SK-N-SH (cell line): Measurements from ENCODE around the gene CCNK. TPM values are rescaled to one million over a fixed set of nuclear protein-coding genes. Genes with fewer than 3 reads are reported as not detected.

ENCODE experiments used
- CTCF ChIA-PET: fragments of 300-600, 350-600 bp; formaldehyde crosslinking; extraction: SDS; loops from one replicate; lab custom pipeline; 2021; lab: Yijun Ruan, JAX
- POLR2A ChIA-PET: fragments of 350-600 bp; sonication (Branson Sonifier 250); formaldehyde crosslinking; extraction: SDS; loops from one replicate; lab custom pipeline; 2020; ENCODE audit warnings: antibody characterized with exemption, inconsistent platforms; lab: Yijun Ruan, JAX
- DNase-seq: peaks from one replicate; pipeline ENCODE4 v3.0.0; 2012
- H2AFZ ChIP-seq: fragments of 200-600 bp; sonication (generic); 2 replicates; pipeline ENCODE4 v1.8.1; 2016; ENCODE audit warnings: antibody characterized with exemption, mild to moderate bottlenecking, low read depth
- H3F3A ChIP-seq: fragments of 200-600 bp; sonication (generic); replicated peaks from 2 replicates; pipeline ENCODE3; 2016; ENCODE audit warnings: antibody characterized with exemption, mild to moderate bottlenecking; ENCODE audit not compliant: insufficient read depth
- H3K27ac ChIP-seq, 2 experiments: fragments of 200-500 bp in 1 of 2; fragments of 200-600 bp in 1 of 2; sonication (Bioruptor generic) in 1 of 2; sonication (generic), shearing (Covaris generic) in 1 of 2; 2 replicates each; pipeline versions ENCODE4 v1.5.1 to v1.6.1; 2014 to 2016; ENCODE audit warnings: low read depth in 2 of 2, inconsistent platforms in 1 of 2, low read length in 1 of 2, mild to moderate bottlenecking in 1 of 2, mixed read lengths in 1 of 2
- H3K27me3 ChIP-seq: fragments of 200-600 bp; sonication (generic), shearing (Covaris generic); 2 replicates; pipeline ENCODE4 v1.6.1; 2016; ENCODE audit warnings: mixed run types; ENCODE audit not compliant: insufficient read depth
- H3K36me3 ChIP-seq, 2 experiments: fragments of 200-500 bp in 1 of 2; fragments of 200-600 bp in 1 of 2; sonication (Bioruptor generic) in 1 of 2; sonication (generic) in 1 of 2; replicated peaks in 1 of 2; 2 replicates each; pipeline versions ENCODE3 to v1.5.1; 2014 to 2016; ENCODE audit warnings: low read length in 1 of 2, mild to moderate bottlenecking in 1 of 2; ENCODE audit not compliant: insufficient read depth in 2 of 2, control insufficient read depth in 1 of 2
- H3K4me1 ChIP-seq, 2 experiments: fragments of 200-500 bp in 1 of 2; fragments of 200-600 bp in 1 of 2; sonication (Bioruptor generic) in 1 of 2; sonication (generic), shearing (Covaris generic) in 1 of 2; 2 replicates each; pipeline versions ENCODE4 v1.5.1 to v1.6.1; 2014 to 2016; ENCODE audit warnings: low read depth in 1 of 2, low read length in 1 of 2, mixed run types in 1 of 2; ENCODE audit not compliant: insufficient read depth in 2 of 2, control insufficient read depth in 1 of 2
- H3K4me2 ChIP-seq: fragments of 200-600 bp; sonication (generic), shearing (Covaris generic); 2 replicates; pipeline ENCODE4 v1.6.1; 2017; ENCODE audit warnings: mixed run types
- H3K4me3 ChIP-seq, 2 experiments: fragments of 200-500 bp in 1 of 2; fragments of 200-600 bp in 1 of 2; sonication (Bioruptor generic) in 1 of 2; sonication (generic), shearing (Covaris generic) in 1 of 2; 2 replicates each; pipeline versions ENCODE4 v1.5.1 to v1.8.1; 2014 to 2016; ENCODE audit warnings: low read depth in 2 of 2, inconsistent platforms in 1 of 2, low read length in 1 of 2, mild to moderate bottlenecking in 1 of 2, mixed read lengths in 1 of 2, moderate library complexity in 1 of 2
- H3K79me2 ChIP-seq: fragments of 200-600 bp; sonication (generic); 2 replicates; pipeline ENCODE4 v1.8.1; 2017; ENCODE audit warnings: mild to moderate bottlenecking; ENCODE audit not compliant: insufficient read depth
- H3K9ac ChIP-seq: fragments of 200-600 bp; sonication (generic); 2 replicates; pipeline ENCODE4 v1.6.1; 2017; ENCODE audit warnings: mixed run types
- H3K9me2 ChIP-seq: fragments of 200-600 bp; sonication (generic); 2 replicates; pipeline ENCODE4 v1.6.1; 2017; ENCODE audit warnings: mixed run types
- H3K9me3 ChIP-seq: fragments of 200-600 bp; sonication (generic); 2 replicates; pipeline ENCODE4 v1.6.1; 2017; ENCODE audit warnings: mixed run types, mild to moderate bottlenecking, moderate library complexity
- H4K20me1 ChIP-seq: fragments of 200-600 bp; sonication (generic); 2 replicates; pipeline ENCODE4 v1.6.1; 2017; ENCODE audit warnings: mild to moderate bottlenecking, mixed run types; ENCODE audit not compliant: insufficient read depth
- CHD2 ChIP-seq: fragments of 150-350 bp; IDR thresholded peaks from 2 replicates; pipeline ENCODE4 v1.6.1; 2018; ENCODE audit warnings: low read length; ENCODE audit not compliant: partially characterized antibody
- ELF1 ChIP-seq: IDR thresholded peaks from 2 replicates; pipeline ENCODE4 v1.4.0; 2012
- EP300 ChIP-seq, 2 experiments: IDR thresholded peaks; 2 replicates each; pipeline versions ENCODE4 v1.4.0 to v1.6.1; 2012; ENCODE audit warnings: borderline replicate concordance in 1 of 2, low read depth in 1 of 2, low read length in 1 of 2
- EZH2phosphoT487 ChIP-seq: fragments of 200-600 bp; sonication (generic); IDR thresholded peaks from 2 replicates; pipeline ENCODE4 v1.6.1; 2017; ENCODE audit warnings: low read depth, mixed run types, mild to moderate bottlenecking, antibody characterized with exemption, moderate library complexity, borderline replicate concordance
- FOSL2 ChIP-seq: IDR thresholded peaks from 2 replicates; pipeline ENCODE4 v1.4.0; 2012; ENCODE audit warnings: low read depth, mild to moderate bottlenecking, moderate library complexity, borderline replicate concordance
- FOXJ3 ChIP-seq: sonication (generic); formaldehyde crosslinking; IDR thresholded peaks from 2 replicates; pipeline ENCODE4 v1.5.1; 2020; ENCODE audit warnings: mild to moderate bottlenecking, missing genetic modification reagents
- GABPA ChIP-seq: IDR thresholded peaks from 2 replicates; pipeline ENCODE4 v1.4.0; 2012; ENCODE audit warnings: low read depth, mild to moderate bottlenecking
- GATA2 ChIP-seq: sonication (generic); formaldehyde crosslinking; IDR thresholded peaks from 2 replicates; pipeline ENCODE4 v1.5.0; 2020; ENCODE audit warnings: mild to moderate bottlenecking, missing genetic modification reagents
- RAD21 ChIP-seq: IDR thresholded peaks from 2 replicates; pipeline ENCODE4 v1.6.1; 2012; ENCODE audit warnings: mild to moderate bottlenecking, low read length
- RFX5 ChIP-seq: IDR thresholded peaks from 2 replicates; pipeline ENCODE4 v1.6.1; 2012; ENCODE audit warnings: mild to moderate bottlenecking, improper control_type of control experiment, low read length
- SMC3 ChIP-seq: IDR thresholded peaks from 2 replicates; pipeline ENCODE4 v1.6.1; 2012; ENCODE audit warnings: low read depth, low read length, improper control_type of control experiment
- TAF1 ChIP-seq: IDR thresholded peaks from 2 replicates; pipeline ENCODE4 v1.6.1; 2012; ENCODE audit warnings: low read depth, mild to moderate bottlenecking, low read length, moderate library complexity, borderline replicate concordance
- TCF12 ChIP-seq: IDR thresholded peaks from 2 replicates; pipeline ENCODE4 v1.4.0; 2012
- USF2 ChIP-seq: fragments of 150-350 bp; IDR thresholded peaks from 2 replicates; pipeline ENCODE4 v1.6.1; 2017; ENCODE audit warnings: antibody characterized with exemption, low read length, low read depth, borderline replicate concordance
- YY1 ChIP-seq: IDR thresholded peaks from 2 replicates; pipeline ENCODE4 v1.4.0; 2012; ENCODE audit warnings: low read depth, mild to moderate bottlenecking
- WGBS: methylation state at CpG from one replicate; pipeline ENCODE4 v1.1.6; 2017; ENCODE audit warnings: low lambda C conversion rate; 5-methylcytosine and 5-hydroxymethylcytosine counted together
- polyA plus RNA-seq, 3 experiments: library from polyadenylated mRNA; depleted of rRNA; stranded (reverse); fragments of >200 nt; gene quantifications; 2 replicates each; pipeline ENCODE4 v1.2.3, GENCODE V29; 2012
- TF ChIP-seq, protein P1 (sequence below): IDR thresholded peaks from 2 replicates; pipeline ENCODE4 v1.6.1; 2012; ENCODE audit warnings: mild to moderate bottlenecking, low read depth, low read length, moderate library complexity
- TF ChIP-seq, protein P2 (sequence below): IDR thresholded peaks from 2 replicates; pipeline ENCODE4 v1.4.0; 2012; ENCODE audit warnings: low read depth, borderline replicate concordance

Gene CCNK
- polyA plus RNA-seq, 1 of the 3 experiments (the other 2 are of a cell fraction), result 14.6 TPM

DNA sequence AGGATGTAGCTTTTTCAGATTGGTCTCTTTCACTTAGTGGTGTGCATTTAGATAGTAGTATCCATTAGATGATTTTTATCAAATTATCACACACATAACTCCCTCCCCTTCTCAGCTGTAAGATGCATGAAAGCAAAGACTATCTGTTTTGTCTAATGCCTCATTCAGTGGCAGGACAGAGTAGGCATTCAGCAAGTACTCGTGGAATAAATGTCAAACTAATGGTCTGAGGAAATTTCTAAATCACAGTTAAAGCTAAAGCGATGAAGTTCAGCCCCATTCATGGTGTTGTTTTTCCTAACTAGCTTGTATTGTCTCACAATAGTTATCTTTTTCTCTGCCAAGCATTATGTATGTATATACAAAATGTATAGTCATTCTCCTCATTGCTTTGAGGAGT lies 16.1 kb downstream of the CCNK start:
- H3K4me3 ChIP-seq, result no peak overlapping the region
- ChIA-PET POLR2A (no interaction called here), CTCF (interaction anchor here (0.9 to 1.2 kb wide), 2 partner anchors 20 to 59 kb away, joined by 4 read pairs; no protein-coding TSS in a partner anchor)
- H4K20me1 ChIP-seq, result peaks cover 20% of the 10 kb centered on the region
- H3K27ac ChIP-seq, result no peak overlapping the region
- peaks cover 39% of the 10 kb centered on the region for H3K79me2 ChIP-seq
- no peak overlapping the region for H3K4me2 ChIP-seq
- H3K9me3 ChIP-seq, result no peaks in the 10 kb centered on the region
- H3K4me1 ChIP-seq, result no peaks in the 10 kb centered on the region
- TF ChIP-seq TCF12 (no peak), EZH2phosphoT487 (no peak), EP300 (IDR thresholded peaks at IDR 0.05; ENCODE audit: borderline replicate concordance in 1 of 2, low read depth in 1 of 2, low read length in 1 of 2) (no peak), FOXJ3 (CRISPR knock-in tag) (no peak), GATA2 (CRISPR knock-in tag) (no peak), USF2 (no peak), SMC3 (no peak), CHD2 (no peak), RAD21 (no peak), ELF1 (no peak), GABPA (no peak), TAF1 (no peak), RFX5 (no peak), FOSL2 (no peak), YY1 (no peak)
- TF ChIP-seq, protein P1, sequence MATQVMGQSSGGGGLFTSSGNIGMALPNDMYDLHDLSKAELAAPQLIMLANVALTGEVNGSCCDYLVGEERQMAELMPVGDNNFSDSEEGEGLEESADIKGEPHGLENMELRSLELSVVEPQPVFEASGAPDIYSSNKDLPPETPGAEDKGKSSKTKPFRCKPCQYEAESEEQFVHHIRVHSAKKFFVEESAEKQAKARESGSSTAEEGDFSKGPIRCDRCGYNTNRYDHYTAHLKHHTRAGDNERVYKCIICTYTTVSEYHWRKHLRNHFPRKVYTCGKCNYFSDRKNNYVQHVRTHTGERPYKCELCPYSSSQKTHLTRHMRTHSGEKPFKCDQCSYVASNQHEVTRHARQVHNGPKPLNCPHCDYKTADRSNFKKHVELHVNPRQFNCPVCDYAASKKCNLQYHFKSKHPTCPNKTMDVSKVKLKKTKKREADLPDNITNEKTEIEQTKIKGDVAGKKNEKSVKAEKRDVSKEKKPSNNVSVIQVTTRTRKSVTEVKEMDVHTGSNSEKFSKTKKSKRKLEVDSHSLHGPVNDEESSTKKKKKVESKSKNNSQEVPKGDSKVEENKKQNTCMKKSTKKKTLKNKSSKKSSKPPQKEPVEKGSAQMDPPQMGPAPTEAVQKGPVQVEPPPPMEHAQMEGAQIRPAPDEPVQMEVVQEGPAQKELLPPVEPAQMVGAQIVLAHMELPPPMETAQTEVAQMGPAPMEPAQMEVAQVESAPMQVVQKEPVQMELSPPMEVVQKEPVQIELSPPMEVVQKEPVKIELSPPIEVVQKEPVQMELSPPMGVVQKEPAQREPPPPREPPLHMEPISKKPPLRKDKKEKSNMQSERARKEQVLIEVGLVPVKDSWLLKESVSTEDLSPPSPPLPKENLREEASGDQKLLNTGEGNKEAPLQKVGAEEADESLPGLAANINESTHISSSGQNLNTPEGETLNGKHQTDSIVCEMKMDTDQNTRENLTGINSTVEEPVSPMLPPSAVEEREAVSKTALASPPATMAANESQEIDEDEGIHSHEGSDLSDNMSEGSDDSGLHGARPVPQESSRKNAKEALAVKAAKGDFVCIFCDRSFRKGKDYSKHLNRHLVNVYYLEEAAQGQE, result no peak
- TF ChIP-seq, protein P2, sequence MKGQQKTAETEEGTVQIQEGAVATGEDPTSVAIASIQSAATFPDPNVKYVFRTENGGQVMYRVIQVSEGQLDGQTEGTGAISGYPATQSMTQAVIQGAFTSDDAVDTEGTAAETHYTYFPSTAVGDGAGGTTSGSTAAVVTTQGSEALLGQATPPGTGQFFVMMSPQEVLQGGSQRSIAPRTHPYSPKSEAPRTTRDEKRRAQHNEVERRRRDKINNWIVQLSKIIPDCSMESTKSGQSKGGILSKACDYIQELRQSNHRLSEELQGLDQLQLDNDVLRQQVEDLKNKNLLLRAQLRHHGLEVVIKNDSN, result no peak
- H3F3A ChIP-seq, result peaks cover 8% of the 10 kb centered on the region
- WGBS, result 97% methylated on average over 2 of the region's 2 CpGs
- H3K27me3 ChIP-seq, result no peaks in the 10 kb centered on the region
- no peak overlapping the region for H3K9ac ChIP-seq
- H2AFZ ChIP-seq, result no peak overlapping the region
- no peaks in the 10 kb centered on the region for H3K9me2 ChIP-seq
- peaks cover 67 to 87% of the 10 kb centered on the region in 2 experiments for H3K36me3 ChIP-seq
- no peak for DNase-seq
